HG03575 (cell line): ENCODE measurements around the gene BICDL2.

Source experiments
- ATAC-seq: cut with Tn5 transposase; IDR thresholded peaks from one replicate; pipeline ENCODE4 v1.9.1; 2021; ENCODE audit not compliant: unreplicated experiment, insufficient number of reproducible peaks, low FRiP score; ENCODE audit errors: extremely low read depth

Gene BICDL2

GRCh38 chr16:3029491-3030221, 7.1 kb downstream of the BICDL2 start:
- no peak for ATAC-seq

GRCh38 chr16:3028716-3029319, 7.9 kb downstream of the BICDL2 start:
- ATAC-seq: no peak

GRCh38 chr16:3027983-3028715, 8.6 kb downstream of the BICDL2 start:
- ATAC-seq: no peak

GRCh38 chr16:3027489-3027795, 9.3 kb downstream of the BICDL2 start:
- no peak for ATAC-seq

GRCh38 chr16:3026609-3027488, 9.9 kb downstream of the BICDL2 start:
- ATAC-seq: no peak

- no peak for ATAC-seq
Observed at GRCh38 chr16:3026003-3026378, 10.8 kb downstream of the BICDL2 start.

GRCh38 chr16:3025032-3026002, 11.4 kb downstream of the BICDL2 start:
- ATAC-seq: no peak

- ATAC-seq: no peak
Observed at GRCh38 chr16:3023669-3024478, 12.9 kb downstream of the BICDL2 start, which contains the start of the genes HCFC1R1 and THOC6. TSS of gene HCFC1R1 (minus strand) at chr16:3023942. CDS start at chr16:3023941, 1 bp downstream. TSS of gene THOC6 (plus strand) at chr16:3024035. CDS start at chr16:3024327, 292 bp downstream.

GRCh38 chr16:3023415-3023668, 13.4 kb downstream of the BICDL2 start:
- ATAC-seq: no peak

- no peak for ATAC-seq
Observed at GRCh38 chr16:3022684-3023414, 13.9 kb downstream of the BICDL2 start.

- no peak for ATAC-seq
Observed at GRCh38 chr16:3022208-3022683, 14.5 kb downstream of the BICDL2 start.

- no peak for ATAC-seq
Observed at GRCh38 chr16:3021449-3022207, 15.1 kb downstream of the BICDL2 start.

- no peak for ATAC-seq
Observed at GRCh38 chr16:3020604-3021448, 15.9 kb downstream of the BICDL2 start.

- no peak for ATAC-seq
Observed at GRCh38 chr16:3020247-3020603, 16.5 kb downstream of the BICDL2 start, which contains the start of gene TNFRSF12A. TSS of gene TNFRSF12A (plus strand) at chr16:3020368. CDS start at chr16:3020398, 30 bp downstream.

GRCh38 chr16:3019594-3020246, 17.0 kb downstream of the BICDL2 start:
- no peak for ATAC-seq
